Skin of body (tissue), 2 donors: ENCODE measurements around the gene PPFIA4. TPM values are rescaled to one million over a fixed set of nuclear protein-coding genes. Genes with fewer than 3 reads are reported as not detected.

ENCODE experiments used
- DNase-seq: peaks from one replicate; lab custom pipeline; 2025; lab: John Stamatoyannopoulos, UW
- total RNA-seq: library from RNA; depleted of rRNA; stranded (reverse); fragments of >200 nt; gene quantifications from one replicate; pipeline ENCODE4 v1.2.3, GENCODE V29; 2014

PPFIA4 gene
- total RNA-seq, 1 donor from 2014 or later = 4.2 TPM

- no peak for DNase-seq
Measured at GRCh38 chr1:203099805-203100515, 73.7 kb downstream of the PPFIA4 start.

- no peak for DNase-seq
Measured at GRCh38 chr1:203100516-203100869, 74.2 kb downstream of the PPFIA4 start.

- no peak for DNase-seq
Measured at GRCh38 chr1:203101813-203102634, 75.7 kb downstream of the PPFIA4 start.

GRCh38 chr1:203103216-203103615, 76.9 kb downstream of the PPFIA4 start:
- no peak for DNase-seq

DNA sequence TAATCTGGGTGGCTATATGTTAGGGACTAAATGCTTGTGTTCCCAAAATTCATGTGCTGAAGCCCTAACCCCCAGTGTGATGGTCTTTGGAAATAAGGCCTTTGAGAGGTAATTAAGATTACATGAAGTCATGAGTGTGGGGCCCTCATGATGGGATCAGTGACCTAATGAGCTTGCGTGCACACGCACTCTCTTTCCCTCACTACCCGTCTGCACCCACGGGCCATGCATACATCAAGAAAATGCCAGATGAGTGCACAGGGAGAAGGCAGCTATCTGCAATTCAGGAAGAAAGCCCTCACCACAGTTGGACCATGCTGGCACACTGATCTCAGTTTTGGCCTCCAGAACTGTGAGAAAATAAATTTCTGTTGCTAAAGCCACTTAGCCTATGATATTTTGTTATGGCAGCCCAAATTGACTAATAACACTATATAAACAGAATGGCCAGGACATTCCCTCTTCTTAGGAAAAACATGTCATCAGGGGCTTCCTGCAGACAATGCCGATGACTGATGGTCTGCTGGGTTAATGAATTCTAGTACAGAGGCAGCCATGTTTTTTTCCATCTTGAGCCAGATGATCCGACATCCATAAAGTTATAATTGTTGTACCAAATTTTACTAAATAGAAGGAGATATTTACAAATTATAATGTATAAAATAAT, 77.7 kb downstream of the PPFIA4 start:
- DNase-seq = no peak

GRCh38 chr1:203104789-203105390, 78.6 kb downstream of the PPFIA4 start:
- DNase-seq = no peak

- DNase-seq = peak; percentile 13
Measured at GRCh38 chr1:203112475-203112874, 86.2 kb downstream of the PPFIA4 start.

GRCh38 chr1:203113308-203113707, 87.0 kb downstream of the PPFIA4 start:
- DNase-seq = no peak

DNA sequence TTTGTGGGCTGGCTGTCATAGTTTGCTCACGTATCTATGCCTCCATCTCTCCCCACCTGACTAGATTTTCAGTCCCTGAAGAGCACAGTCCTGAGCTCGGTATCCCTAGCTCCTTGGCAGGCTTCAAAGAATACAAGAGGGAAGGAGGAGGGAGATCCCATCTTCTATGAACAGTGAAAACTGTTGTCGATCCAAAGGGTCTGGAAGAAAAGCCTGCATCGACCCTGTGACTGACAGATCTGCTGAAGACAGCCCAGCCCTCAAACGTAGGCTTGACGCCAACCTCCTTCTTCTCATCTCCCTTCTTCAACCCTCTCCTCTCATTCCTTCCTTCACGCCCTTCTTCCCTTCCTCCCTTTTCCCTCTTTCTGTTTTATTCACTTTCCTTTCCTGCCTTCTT, 87.9 kb downstream of the PPFIA4 start:
- DNase-seq = no peak

DNA sequence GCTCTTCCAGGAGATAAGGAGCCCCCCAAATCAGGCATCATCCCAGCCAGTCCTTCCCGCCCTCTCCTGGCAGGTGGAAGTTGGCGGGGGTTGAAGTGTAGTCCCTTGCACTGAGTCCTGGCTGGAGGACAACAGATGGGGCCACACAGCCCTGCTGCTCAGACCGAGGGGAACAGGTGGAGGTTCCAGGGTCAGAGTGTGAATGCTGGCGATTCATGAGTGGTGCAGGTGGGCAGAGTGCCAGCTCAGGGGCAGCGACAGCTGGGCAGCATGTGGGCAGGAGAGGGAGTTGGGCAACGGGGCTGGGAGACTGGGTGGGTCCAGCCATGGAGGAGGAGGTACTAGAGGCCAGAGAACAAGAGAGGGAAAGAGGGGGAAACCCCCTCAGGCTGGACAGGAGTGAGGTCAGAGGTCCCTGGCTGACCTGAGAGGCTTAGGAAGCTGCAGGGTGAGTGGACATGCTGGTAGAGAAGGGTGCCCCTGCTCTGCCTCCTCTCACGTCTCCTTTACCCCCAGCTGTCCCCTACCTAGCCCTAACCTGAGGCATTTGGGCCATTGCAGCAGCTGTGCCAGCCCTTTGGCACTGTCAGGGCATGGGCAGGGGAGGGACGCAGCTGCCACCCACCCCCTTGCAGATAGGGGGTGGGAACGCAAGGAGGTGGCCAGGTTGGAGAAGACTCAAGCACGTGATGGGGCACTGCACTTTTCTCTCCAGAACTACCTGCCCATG, 90.0 kb downstream of the PPFIA4 start:
- DNase-seq = no peak

- DNase-seq = peak; percentile 43
Measured at GRCh38 chr1:203117611-203118575, 91.6 kb downstream of the PPFIA4 start.

DNA sequence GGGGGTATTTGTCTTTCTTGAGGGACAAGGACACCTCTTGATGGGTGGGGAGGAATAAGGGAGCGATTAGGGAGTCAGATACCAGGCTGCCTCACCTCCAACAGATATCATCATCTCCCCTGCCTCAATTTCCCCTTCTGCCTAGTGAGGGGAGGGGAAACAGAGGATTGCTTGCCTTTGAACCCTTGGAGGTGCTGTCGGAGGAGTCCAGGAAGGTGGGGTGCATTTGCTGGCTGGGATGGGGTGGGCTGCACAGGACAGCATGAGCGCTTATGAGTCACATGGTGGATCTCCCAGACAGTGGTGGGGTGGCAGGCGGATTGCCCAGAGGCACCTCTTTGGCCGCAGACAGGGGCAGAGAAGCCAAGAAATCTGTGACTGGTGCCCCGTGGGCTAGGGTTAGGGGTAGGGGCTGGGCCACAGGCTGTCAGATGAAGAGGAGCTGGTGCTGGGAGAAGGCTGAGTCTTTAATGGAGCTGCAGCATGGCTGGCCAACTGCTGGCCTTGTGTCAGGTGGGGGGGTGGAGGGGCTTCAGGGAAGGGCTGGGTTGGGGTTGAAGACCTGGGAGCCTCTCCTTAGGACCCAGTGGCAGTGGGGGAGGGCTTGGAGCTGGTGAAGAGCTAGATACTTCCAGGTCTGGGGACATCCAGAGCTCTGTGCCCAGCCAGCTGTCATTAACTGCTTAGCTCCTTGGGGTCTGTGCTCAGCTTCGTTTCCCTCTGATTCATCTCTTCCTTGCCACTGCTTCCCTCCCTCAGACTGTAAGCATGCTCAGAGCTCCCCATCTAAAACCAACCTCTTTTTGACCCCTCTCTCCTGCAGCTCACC, 94.2 kb downstream of the PPFIA4 start:
- no peak for DNase-seq

DNA sequence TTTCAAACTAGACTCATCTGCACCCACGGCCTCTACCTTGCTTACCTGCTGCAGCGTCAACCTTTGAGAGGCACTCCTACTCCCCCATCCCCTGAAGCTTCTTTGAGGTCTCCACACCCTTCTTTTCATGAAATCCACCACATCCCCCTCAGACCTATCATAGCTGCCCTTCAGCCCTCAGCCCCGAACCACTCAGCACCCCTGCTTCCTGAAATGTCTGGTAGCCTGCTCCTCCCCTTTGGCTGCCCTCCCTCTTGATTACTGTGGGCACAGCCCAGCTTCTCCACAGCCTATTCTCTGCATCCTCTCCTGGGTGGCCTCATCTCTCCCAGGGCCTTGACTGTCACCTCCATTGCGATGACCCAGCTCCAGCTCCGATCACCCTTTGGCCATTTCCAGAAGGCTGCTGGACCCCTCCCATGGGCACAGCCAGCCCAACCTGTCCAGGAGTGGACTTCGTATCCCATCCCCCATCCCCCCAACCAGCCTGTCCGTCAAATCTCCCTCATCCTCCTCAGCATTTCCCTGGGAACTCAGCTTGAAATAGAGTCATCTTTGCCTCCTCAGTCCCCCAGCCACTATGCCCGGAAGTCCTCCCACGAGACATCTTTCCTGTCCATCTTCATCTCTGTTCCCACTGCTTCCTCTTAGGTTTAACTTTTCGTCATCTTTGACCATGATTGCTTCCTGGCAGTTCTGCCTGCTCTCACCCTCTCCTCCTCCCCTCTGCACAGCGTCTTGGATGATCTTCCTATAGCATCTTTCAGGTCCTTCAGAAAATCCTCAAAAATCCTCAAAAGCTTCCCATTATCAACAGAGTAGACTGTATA, 95.1 kb downstream of the PPFIA4 start:
- no peak for DNase-seq

DNA sequence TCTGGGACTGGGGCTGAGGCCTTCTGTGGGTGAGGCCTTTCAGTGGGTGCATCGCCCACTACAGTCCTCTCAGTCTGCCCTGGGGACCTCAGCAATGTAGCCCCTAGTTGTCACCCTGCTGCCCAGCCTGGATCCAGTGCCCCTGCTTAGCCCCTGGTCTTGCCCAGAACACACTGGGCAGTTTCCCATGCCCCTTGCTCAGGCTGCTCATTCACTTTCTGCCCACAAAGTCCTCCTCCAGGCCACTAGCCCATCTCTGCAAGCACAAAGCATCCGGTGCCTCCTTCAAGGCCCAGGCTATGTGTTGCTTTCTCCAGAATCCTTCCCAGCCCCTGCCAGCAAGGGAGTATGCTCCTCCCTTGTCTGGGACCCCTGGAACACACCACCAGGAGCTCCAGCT, 95.9 kb downstream of the PPFIA4 start:
- DNase-seq = no peak

- DNase-seq = no peak
Measured at GRCh38 chr1:203124011-203124410, 97.7 kb downstream of the PPFIA4 start.

GRCh38 chr1:203124546-203125317, 98.4 kb downstream of the PPFIA4 start:
- no peak for DNase-seq

GRCh38 chr1:203126151-203126865, 100.0 kb downstream of the PPFIA4 start:
- DNase-seq = peak; percentile 26
